Panc1 (cell line): ENCODE measurements around the gene YKT6.

Source experiments
- CTCF ChIP-seq: fragments of 450-650 bp; IDR thresholded peaks from 2 replicates; pipeline ENCODE4 v1.5.1; 2017; ENCODE audit warnings: mild to moderate bottlenecking
- TCF7L2 ChIP-seq: IDR thresholded peaks from 2 replicates; pipeline ENCODE4 v1.6.1; 2011; ENCODE audit warnings: mild to moderate bottlenecking, low read depth, low read length, inconsistent platforms

GRCh38 chr7:44220358-44221112, 19.8 kb downstream of the YKT6 start:
- TF ChIP-seq CTCF (no peak), TCF7L2 (no peak)
